HepG2 (cell line): Measurements from ENCODE around the gene OGFR. TPM values are rescaled to one million over a fixed set of nuclear protein-coding genes. Genes with fewer than 3 reads are reported as not detected.
A peak's percentile ranks its signal among the peaks of the same experiment; 100 is the strongest.

ENCODE experiments used
- CHD4 ChIP-seq: fragments of 200-600 bp; sonication (generic); IDR thresholded peaks from 2 replicates; pipeline ENCODE4 v1.7.0; 2017; ENCODE audit warnings: mild to moderate bottlenecking, low read length, borderline replicate concordance
- FOXJ3 ChIP-seq: sonication (generic); formaldehyde crosslinking; IDR thresholded peaks from 2 replicates; pipeline ENCODE4 v1.4.0; 2020; ENCODE audit warnings: missing genetic modification reagents, mild to moderate bottlenecking, borderline replicate concordance
- LCORL ChIP-seq, 2 experiments: fragments of 450-650 bp in 1 of 2; sonication (generic) in 1 of 2; formaldehyde crosslinking in 1 of 2; IDR thresholded peaks; 2 replicates each; pipeline versions ENCODE4 v1.5.0 to v1.6.1; 2017 to 2020; ENCODE audit warnings: antibody characterized with exemption in 1 of 2, missing genetic modification reagents in 1 of 2
- MZF1 ChIP-seq: sonication (generic); formaldehyde crosslinking; IDR thresholded peaks from 2 replicates; pipeline ENCODE4 v1.8.1; 2023; ENCODE audit warnings: mild to moderate bottlenecking, missing genetic modification reagents, borderline replicate concordance
- NFYC ChIP-seq: IDR thresholded peaks from 2 replicates; pipeline ENCODE4 v1.6.1; 2016; ENCODE audit warnings: missing genetic modification reagents, missing compliant biosample characterization
- PRDM10 ChIP-seq: sonication (generic); formaldehyde crosslinking; IDR thresholded peaks from 2 replicates; pipeline ENCODE4 v1.4.0; 2020; ENCODE audit warnings: low read depth, missing genetic modification reagents
- RAD51 ChIP-seq: fragments of 450-650 bp; IDR thresholded peaks from 2 replicates; pipeline ENCODE4 v1.6.1; 2016; ENCODE audit warnings: borderline replicate concordance
- REPIN1 ChIP-seq: sonication (generic); formaldehyde crosslinking; IDR thresholded peaks from 2 replicates; pipeline ENCODE4 v1.8.0; 2022; ENCODE audit warnings: missing genetic modification reagents, low read depth, mild to moderate bottlenecking, borderline replicate concordance
- RFXANK ChIP-seq: IDR thresholded peaks from 2 replicates; pipeline ENCODE4 v1.6.1; 2016
- SAFB2 ChIP-seq: sonication (generic); formaldehyde crosslinking; IDR thresholded peaks from 2 replicates; pipeline ENCODE4 v1.5.1; 2020; ENCODE audit warnings: missing genetic modification reagents, low read depth, mild to moderate bottlenecking, borderline replicate concordance
- SMAD1 ChIP-seq: sonication (generic); formaldehyde crosslinking; IDR thresholded peaks from 2 replicates; pipeline ENCODE4 v1.4.0; 2020; ENCODE audit warnings: missing genetic modification reagents, low read depth, mild to moderate bottlenecking, borderline replicate concordance
- SP2 ChIP-seq: sonication (generic); formaldehyde crosslinking; IDR thresholded peaks from 2 replicates; pipeline ENCODE4 v1.5.1; 2020; ENCODE audit warnings: mild to moderate bottlenecking, missing genetic modification reagents
- YEATS2 ChIP-seq: sonication (generic); formaldehyde crosslinking; IDR thresholded peaks from 2 replicates; pipeline ENCODE4 v1.4.0; 2020; ENCODE audit warnings: missing genetic modification reagents, borderline replicate concordance
- ZNF296 ChIP-seq: sonication (generic); formaldehyde crosslinking; conservative IDR thresholded peaks from 2 replicates; pipeline ENCODE4 v1.5.0; 2020; ENCODE audit warnings: mild to moderate bottlenecking, missing genetic modification reagents
- ZNF746 ChIP-seq: sonication (generic); formaldehyde crosslinking; IDR thresholded peaks from 2 replicates; pipeline ENCODE4 v1.8.0; 2022; ENCODE audit warnings: mild to moderate bottlenecking, missing genetic modification reagents
- polyA plus RNA-seq, 8 experiments: library from polyadenylated mRNA; depleted of rRNA in 3 of 8; stranded (reverse) in 7 of 8; unstranded in 1 of 8; fragments of >200 nt; fragmentation: Illumina TruSeq in 4 of 8; extraction: Trizol in 4 of 8; gene quantifications; 2 replicates each; pipeline versions ENCODE4 v1.2.1 to v1.2.3, GENCODE V29; 2011 to 2016; ENCODE audit warnings: low read depth in 4 of 8, missing spikeins in 1 of 8, mixed read lengths in 1 of 8; ENCODE audit not compliant: insufficient read depth in 1 of 8
- total RNA-seq, 5 experiments: library from RNA; depleted of rRNA; stranded (reverse); fragments of >200 nt; fragmentation: Illumina TruSeq; extraction: Trizol; gene quantifications; 2 replicates each; pipeline ENCODE4 v1.2.3, GENCODE V29; 2016; ENCODE audit warnings: low read depth in 1 of 5
- TF ChIP-seq, protein P1 (sequence below): IDR thresholded peaks from 2 replicates; pipeline ENCODE4 v1.6.1; 2016; ENCODE audit warnings: low read depth, missing genetic modification reagents, missing compliant biosample characterization
- TF ChIP-seq, protein P2 (sequence below): IDR thresholded peaks from 2 replicates; pipeline ENCODE4 v1.6.1; 2016; ENCODE audit warnings: missing genetic modification reagents, missing compliant biosample characterization
- TF ChIP-seq, protein P3 (sequence below): sonication (generic); formaldehyde crosslinking; IDR thresholded peaks from 2 replicates; pipeline ENCODE4 v1.5.0; 2020; ENCODE audit warnings: missing genetic modification reagents, mild to moderate bottlenecking, borderline replicate concordance

The OGFR gene
- total and polyA plus RNA-seq, 2 of the 13 experiments (the other 11 are each of a cell fraction or from before 2014, with no cell fraction given): 47.7 to 81.8 TPM

DNA sequence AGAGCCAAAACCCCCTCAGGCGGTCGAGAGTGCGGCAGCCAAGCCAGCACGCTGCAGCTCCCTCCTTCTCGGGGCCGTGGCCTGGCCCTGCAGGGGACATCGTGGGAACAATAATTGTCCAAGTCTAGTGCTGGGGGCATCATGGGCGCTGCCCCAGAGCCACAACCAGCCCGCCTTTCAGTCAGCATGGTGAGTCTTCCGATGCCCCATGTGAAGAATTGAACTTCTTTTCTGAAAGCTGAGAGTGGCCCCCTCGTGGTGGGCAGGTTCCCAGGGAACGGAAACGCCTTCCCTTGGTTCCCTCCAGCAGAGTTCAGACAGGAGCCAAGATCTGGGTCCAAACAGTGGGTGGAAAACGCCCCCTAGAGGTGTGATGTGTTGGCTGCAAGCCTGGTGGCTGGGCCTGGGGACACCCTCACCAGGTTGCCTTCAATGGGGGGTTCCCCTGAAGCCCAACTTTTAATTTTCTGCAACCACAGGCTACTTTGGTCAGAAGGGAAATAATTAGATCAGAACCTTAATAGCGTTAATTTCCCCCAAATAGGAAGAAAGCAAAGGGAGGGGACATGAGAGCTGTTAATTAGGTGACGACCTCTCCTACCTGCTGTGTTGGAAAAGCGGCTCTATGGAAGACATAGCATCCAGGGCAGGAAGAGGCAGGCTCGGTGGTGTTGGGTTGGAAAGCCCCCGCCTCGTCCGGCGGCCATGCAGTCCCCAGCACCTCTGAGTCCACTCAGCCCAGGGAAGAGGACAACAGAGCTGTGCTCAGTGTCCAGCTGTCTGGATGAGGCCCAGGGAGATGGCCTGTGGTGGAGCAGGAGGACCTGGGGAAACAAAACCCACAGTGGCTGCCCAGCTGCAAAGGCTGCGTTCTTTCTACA lies 13.1 kb upstream of the OGFR start (continued):
- TF ChIP-seq CHD4 (no peak), SP2 (CRISPR knock-in tag) (no peak), SMAD1 (CRISPR knock-in tag) (peak; percentile 60; the same call in 1 of the 2 replicates), NFYC (CRISPR knock-in tag) (no peak; the same call in 1 of the 2 replicates), REPIN1 (peak; percentile 65; the same call in 1 of the 2 replicates), PRDM10 (peak; percentile 86), FOXJ3 (CRISPR knock-in tag) (no peak), LCORL (IDR thresholded peaks at IDR 0.05) (no peak), LCORL (CRISPR knock-in tag; IDR thresholded peaks at IDR 0.05) (peak; percentile 80; the same call in 1 of the 2 replicates), RAD51 (no peak), YEATS2 (CRISPR knock-in tag) (peak; percentile 63; the same call in 1 of the 2 replicates), MZF1 (0 out of 2 replicates have a peak, but pooled peaks have one; percentile 62), RFXANK (CRISPR knock-in tag) (no peak), ZNF746 (CRISPR knock-in tag) (no peak), ZNF296 (CRISPR knock-in tag) (no peak), SAFB2 (CRISPR knock-in tag) (no peak)
- TF ChIP-seq, protein P1, sequence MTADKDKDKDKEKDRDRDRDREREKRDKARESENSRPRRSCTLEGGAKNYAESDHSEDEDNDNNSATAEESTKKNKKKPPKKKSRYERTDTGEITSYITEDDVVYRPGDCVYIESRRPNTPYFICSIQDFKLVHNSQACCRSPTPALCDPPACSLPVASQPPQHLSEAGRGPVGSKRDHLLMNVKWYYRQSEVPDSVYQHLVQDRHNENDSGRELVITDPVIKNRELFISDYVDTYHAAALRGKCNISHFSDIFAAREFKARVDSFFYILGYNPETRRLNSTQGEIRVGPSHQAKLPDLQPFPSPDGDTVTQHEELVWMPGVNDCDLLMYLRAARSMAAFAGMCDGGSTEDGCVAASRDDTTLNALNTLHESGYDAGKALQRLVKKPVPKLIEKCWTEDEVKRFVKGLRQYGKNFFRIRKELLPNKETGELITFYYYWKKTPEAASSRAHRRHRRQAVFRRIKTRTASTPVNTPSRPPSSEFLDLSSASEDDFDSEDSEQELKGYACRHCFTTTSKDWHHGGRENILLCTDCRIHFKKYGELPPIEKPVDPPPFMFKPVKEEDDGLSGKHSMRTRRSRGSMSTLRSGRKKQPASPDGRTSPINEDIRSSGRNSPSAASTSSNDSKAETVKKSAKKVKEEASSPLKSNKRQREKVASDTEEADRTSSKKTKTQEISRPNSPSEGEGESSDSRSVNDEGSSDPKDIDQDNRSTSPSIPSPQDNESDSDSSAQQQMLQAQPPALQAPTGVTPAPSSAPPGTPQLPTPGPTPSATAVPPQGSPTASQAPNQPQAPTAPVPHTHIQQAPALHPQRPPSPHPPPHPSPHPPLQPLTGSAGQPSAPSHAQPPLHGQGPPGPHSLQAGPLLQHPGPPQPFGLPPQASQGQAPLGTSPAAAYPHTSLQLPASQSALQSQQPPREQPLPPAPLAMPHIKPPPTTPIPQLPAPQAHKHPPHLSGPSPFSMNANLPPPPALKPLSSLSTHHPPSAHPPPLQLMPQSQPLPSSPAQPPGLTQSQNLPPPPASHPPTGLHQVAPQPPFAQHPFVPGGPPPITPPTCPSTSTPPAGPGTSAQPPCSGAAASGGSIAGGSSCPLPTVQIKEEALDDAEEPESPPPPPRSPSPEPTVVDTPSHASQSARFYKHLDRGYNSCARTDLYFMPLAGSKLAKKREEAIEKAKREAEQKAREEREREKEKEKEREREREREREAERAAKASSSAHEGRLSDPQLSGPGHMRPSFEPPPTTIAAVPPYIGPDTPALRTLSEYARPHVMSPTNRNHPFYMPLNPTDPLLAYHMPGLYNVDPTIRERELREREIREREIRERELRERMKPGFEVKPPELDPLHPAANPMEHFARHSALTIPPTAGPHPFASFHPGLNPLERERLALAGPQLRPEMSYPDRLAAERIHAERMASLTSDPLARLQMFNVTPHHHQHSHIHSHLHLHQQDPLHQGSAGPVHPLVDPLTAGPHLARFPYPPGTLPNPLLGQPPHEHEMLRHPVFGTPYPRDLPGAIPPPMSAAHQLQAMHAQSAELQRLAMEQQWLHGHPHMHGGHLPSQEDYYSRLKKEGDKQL (CRISPR knock-in tag): peak; percentile 35; the same call in 1 of the 2 replicates
- TF ChIP-seq, protein P2, sequence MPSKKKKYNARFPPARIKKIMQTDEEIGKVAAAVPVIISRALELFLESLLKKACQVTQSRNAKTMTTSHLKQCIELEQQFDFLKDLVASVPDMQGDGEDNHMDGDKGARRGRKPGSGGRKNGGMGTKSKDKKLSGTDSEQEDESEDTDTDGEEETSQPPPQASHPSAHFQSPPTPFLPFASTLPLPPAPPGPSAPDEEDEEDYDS (CRISPR knock-in tag): peak; percentile 73
- TF ChIP-seq, protein P3, sequence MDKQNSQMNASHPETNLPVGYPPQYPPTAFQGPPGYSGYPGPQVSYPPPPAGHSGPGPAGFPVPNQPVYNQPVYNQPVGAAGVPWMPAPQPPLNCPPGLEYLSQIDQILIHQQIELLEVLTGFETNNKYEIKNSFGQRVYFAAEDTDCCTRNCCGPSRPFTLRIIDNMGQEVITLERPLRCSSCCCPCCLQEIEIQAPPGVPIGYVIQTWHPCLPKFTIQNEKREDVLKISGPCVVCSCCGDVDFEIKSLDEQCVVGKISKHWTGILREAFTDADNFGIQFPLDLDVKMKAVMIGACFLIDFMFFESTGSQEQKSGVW: no peak
